Ovary (tissue), 9 donors: Measurements from ENCODE around the gene BMI1. TPM values are rescaled to one million over a fixed set of nuclear protein-coding genes. Genes with fewer than 3 reads are reported as not detected.

ENCODE experiments used
- DNase-seq, 5 donors: peaks; one replicate each; pipeline ENCODE4 v3.0.0-alpha.2; 2019 to 2020
- H3K27ac ChIP-seq, 2 donors: fragments of 200-600 bp; one replicate each; pipeline versions ENCODE4 v1.5.1 to v1.8.0; 2019 to 2022
- H3K27me3 ChIP-seq: fragments of 200-600 bp; one replicate; pipeline ENCODE4 v1.8.0; 2022
- H3K36me3 ChIP-seq: fragments of 200-600 bp; sonication (generic); one replicate; pipeline ENCODE4 v1.5.1; 2019
- H3K4me1 ChIP-seq: one replicate; pipeline ENCODE4 v1.8.1; 2013; ENCODE audit warnings: mild to moderate bottlenecking, moderate library complexity; ENCODE audit not compliant: insufficient read depth
- H3K4me3 ChIP-seq: fragments of 200-600 bp; sonication (generic); one replicate; pipeline ENCODE4 v1.5.1; 2017
- H3K9me3 ChIP-seq, 2 donors: fragments of 200-600 bp in 1 of 2; sonication (generic) in 1 of 2; one replicate each; pipeline versions ENCODE4 v1.5.1 to v1.8.1; 2013 to 2019; ENCODE audit warnings: mild to moderate bottlenecking in 1 of 2, moderate library complexity in 1 of 2
- CTCF ChIP-seq, 3 donors: fragments of 450-650 bp in 2 of 3; fragments of 200-600 bp in 1 of 3; IDR thresholded peaks; one replicate each; pipeline versions ENCODE4 v1.5.1 to v1.8.0; 2016 to 2022; ENCODE audit warnings: antibody characterized with exemption in 3 of 3, mild to moderate bottlenecking in 1 of 3
- EP300 ChIP-seq: sonication (generic); formaldehyde crosslinking; IDR thresholded peaks from one replicate; pipeline ENCODE4 v1.6.1; 2017; ENCODE audit warnings: antibody characterized with exemption
- POLR2A ChIP-seq: fragments of 450-650 bp; IDR thresholded peaks from one replicate; pipeline ENCODE4 v1.6.1; 2017; ENCODE audit warnings: antibody characterized with exemption, mild to moderate bottlenecking, moderate library complexity
- WGBS, 3 donors: extraction: QIAGEN DNeasy Blood & Tissue Kit in 1 of 3; methylation state at CpG; one replicate each; pipeline versions ENCODE4 v1.1.5 to v1.1.7; 2013 to 2017; 5-methylcytosine and 5-hydroxymethylcytosine counted together
- intact Hi-C, 4 donors: fragments of 100-400 bp; cut with DNase I; formaldehyde crosslinking; loops; one replicate each; pipeline versions ENCODE4 v1.11.0 to v1.15.1; 2022 to 2023
- polyA plus RNA-seq, 2 donors: library from polyadenylated mRNA; stranded (reverse); fragments of 200-250 nt in 1 of 2; fragments of 350-450 nt in 1 of 2; fragmentation: Illumina TruSeq in 1 of 2; extraction: RNeasy Lipid Tissue Mini Kit (QIAGEN cat#74804) in 1 of 2; gene quantifications; one replicate each; pipeline ENCODE4 v1.2.3, GENCODE V29; 2013 to 2014
- small RNA-seq: library from RNA; depleted of rRNA; stranded (forward); fragments of <200 nt; gene quantifications from one replicate; pipeline ENCODE3, GENCODE V24; 2016
- total RNA-seq, 7 donors: library from RNA; depleted of rRNA in 2 of 7; stranded (reverse); fragments of >200 nt in 2 of 7; fragmentation: NEBNext Ultra II Directional in 3 of 7; extraction: Animal tissue kit (Norgen Biotek cat#: 25700) in 3 of 7; gene quantifications; one replicate each; pipeline versions ENCODE4 v1.1.0 to v1.2.4, GENCODE V29; 2016 to 2023
- donor health status: DM: no; HTN: no; CAD: no; lungs with moderate emphysema.
- donor health status: DM: no; HTN: no; CAD: no.
- donor health status: Bipolar disorder and iron deficiency.
- donor health status: DM: yes; HTN: yes; CAD: no.
- donor health status: DM: no; HTN: no; CAD: no.
- donor health status: DM: yes; HTN: yes; CAD: no.

Gene BMI1
- total and polyA plus RNA-seq, 9 donors, result 18.7 to 63.3 (median 39.6) TPM

GRCh38 chr10:22372298-22372697 lies 51.4 kb downstream of the BMI1 start:
- WGBS, 3 donors, result 80 to 84% (median 83%) methylated on average over 6 of the region's 6 CpGs
- no peak overlapping the region for H3K27ac ChIP-seq
- no peak for DNase-seq
- no peaks in the 10 kb centered on the region for H3K4me1 ChIP-seq
- TF ChIP-seq EP300, result no peak
- TF ChIP-seq POLR2A, result no peak
- TF ChIP-seq CTCF (IDR thresholded peaks at IDR 0.05), result no peak
- H3K36me3 ChIP-seq, result no peaks in the 10 kb centered on the region
- intact Hi-C loops, result no loop called here
- H3K9me3 ChIP-seq, result no peaks in the 10 kb centered on the region
- H3K4me3 ChIP-seq, result no peak overlapping the region
- no peaks in the 10 kb centered on the region for H3K27me3 ChIP-seq

DNA sequence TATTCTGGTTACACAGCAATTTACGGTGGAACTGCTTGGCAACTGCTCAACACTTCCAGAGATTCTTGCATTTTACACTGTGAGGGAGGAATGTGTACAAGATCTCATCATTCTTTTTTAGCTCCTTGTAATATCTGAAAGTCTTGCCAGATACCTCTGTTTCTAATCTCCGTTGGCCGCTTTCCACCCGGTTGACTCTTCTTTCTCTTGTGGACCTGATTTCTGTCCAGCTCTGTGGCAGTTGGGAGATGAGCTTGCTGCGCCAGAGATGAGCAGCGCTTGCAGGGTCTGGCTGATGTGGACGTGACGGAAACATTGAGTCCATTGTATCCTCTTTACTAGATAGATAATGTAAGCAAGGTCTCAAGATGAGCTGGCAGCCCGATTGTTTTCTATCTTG lies 52.0 kb downstream of the BMI1 start:
- Histone ChIP-seq H3K36me3 (no peaks in the 10 kb centered on the region), H3K27ac (no peak overlapping the region), H3K4me3 (no peak overlapping the region), H3K4me1 (no peaks in the 10 kb centered on the region), H3K9me3 (no peaks in the 10 kb centered on the region), H3K27me3 (no peaks in the 10 kb centered on the region)
- intact Hi-C loops, result no loop called here
- TF ChIP-seq CTCF (IDR thresholded peaks at IDR 0.05), result no peak
- no peak for TF ChIP-seq EP300
- TF ChIP-seq POLR2A, result no peak
- DNase-seq, result no peak
- 17 to 18% (median 17%) methylated on average over 9 of the region's 9 CpGs for WGBS, 3 donors

- no peak for DNase-seq
- intact Hi-C loops, result no loop called here
- Histone ChIP-seq H3K4me1 (no peaks in the 10 kb centered on the region), H3K27me3 (no peaks in the 10 kb centered on the region), H3K27ac (no peak overlapping the region), H3K4me3 (no peak overlapping the region), H3K36me3 (no peaks in the 10 kb centered on the region), H3K9me3 (no peaks in the 10 kb centered on the region)
- no peak for TF ChIP-seq CTCF (IDR thresholded peaks at IDR 0.05)
- TF ChIP-seq POLR2A, result no peak
- no peak for TF ChIP-seq EP300
- WGBS, 3 donors, result 79 to 87% (median 84%) methylated on average over 3 of the region's 3 CpGs
Measured at GRCh38 chr10:22374489-22375126, 53.7 kb downstream of the BMI1 start.

- 76 to 81% (median 81%) methylated on average over 3 of the region's 3 CpGs for WGBS, 3 donors
- Histone ChIP-seq H3K9me3 (no peaks in the 10 kb centered on the region), H3K4me1 (no peaks in the 10 kb centered on the region), H3K27me3 (no peaks in the 10 kb centered on the region), H3K27ac (no peak overlapping the region), H3K4me3 (no peak overlapping the region), H3K36me3 (no peaks in the 10 kb centered on the region)
- TF ChIP-seq EP300 (no peak), POLR2A (no peak), CTCF (IDR thresholded peaks at IDR 0.05) (no peak)
- intact Hi-C loops, result no loop called here
- DNase-seq, result no peak
Measured at GRCh38 chr10:22379059-22379458, 58.2 kb downstream of the BMI1 start.

Small RNA genes lying within 50 kb of the gene (small RNA-seq; reads per million reads assigned to genes)
- not detected for gene AL158211.3

Other genes starting within 250 kb of the BMI1 start
- gene EBLN1, start 103.1 kb upstream of the BMI1 start, total RNA-seq, result not detected
- gene EBLN1, start 103.1 kb upstream of the BMI1 start, polyA plus RNA-seq, result not detected
- 10 to 100 TPM; 18.8 to 42.3 (median 31.4) TPM for gene COMMD3, start 4.7 kb upstream of the BMI1 start, total RNA-seq
- 10 to 100 TPM; 39.7 to 54.5 TPM for gene COMMD3, start 4.7 kb upstream of the BMI1 start, polyA plus RNA-seq
- 10 to 100 TPM in 1 of 7 donors, 1 to 10 TPM in 1, under 1 TPM in 3, not detected in 2; 0.50 to 22.1 (median 0.95) TPM for gene SPAG6, start 24.4 kb downstream of the BMI1 start, total RNA-seq
- under 1 TPM; 0.04 to 0.23 TPM for gene SPAG6, start 24.4 kb downstream of the BMI1 start, polyA plus RNA-seq